Neural progenitor cell (in vitro differentiated cells): ENCODE measurements around the gene NETO2. TPM values are rescaled to one million over a fixed set of nuclear protein-coding genes. Genes with fewer than 3 reads are reported as not detected.
A peak's percentile ranks its signal among the peaks of the same experiment; 100 is the strongest.

Experiments
- DNase-seq: peaks from one replicate; pipeline ENCODE4 v3.0.0-alpha.2; 2016; ENCODE audit warnings: low spot score
- H2AFZ ChIP-seq: fragments of 200-600 bp; sonication (generic); replicated peaks from 2 replicates; pipeline ENCODE4 v1.6.1; 2016; ENCODE audit warnings: antibody characterized with exemption
- H3F3A ChIP-seq: fragments of 200-600 bp; sonication (generic); 2 replicates; pipeline ENCODE4 v1.6.1; 2016; ENCODE audit warnings: antibody characterized with exemption, low read depth
- H3K27ac ChIP-seq: fragments of 200-600 bp; sonication (generic); 2 replicates; pipeline ENCODE4 v1.5.1; 2016; ENCODE audit warnings: mild to moderate bottlenecking
- H3K27me3 ChIP-seq: fragments of 200-600 bp; sonication (generic); 2 replicates; pipeline ENCODE4 v1.6.1; 2016; ENCODE audit warnings: mild to moderate bottlenecking, moderate library complexity
- H3K36me3 ChIP-seq: fragments of 200-600 bp; sonication (generic); 2 replicates; pipeline ENCODE4 v1.5.1; 2016
- H3K4me1 ChIP-seq: fragments of 200-600 bp; sonication (generic); 2 replicates; pipeline ENCODE4 v1.6.1; 2016; ENCODE audit warnings: mixed run types
- H3K4me2 ChIP-seq: fragments of 200-600 bp; sonication (generic); 2 replicates; pipeline ENCODE4 v1.6.1; 2016
- H3K4me3 ChIP-seq: fragments of 200-600 bp; sonication (generic); 2 replicates; pipeline ENCODE4 v1.5.1; 2016
- H3K79me2 ChIP-seq: fragments of 200-600 bp; sonication (generic); 2 replicates; pipeline ENCODE4 v1.6.1; 2016; ENCODE audit warnings: low read depth
- H3K9ac ChIP-seq: fragments of 200-600 bp; sonication (generic); 2 replicates; pipeline ENCODE4 v1.6.1; 2016
- H3K9me3 ChIP-seq: fragments of 200-600 bp; sonication (generic); 2 replicates; pipeline ENCODE4 v1.5.1; 2016; ENCODE audit warnings: low read depth
- H4K20me1 ChIP-seq: fragments of 200-600 bp; sonication (generic); 2 replicates; pipeline ENCODE4 v1.6.1; 2016; ENCODE audit warnings: low read depth
- H3K27ac Mint-ChIP-seq: 3 replicates; pipeline ENCODE4 v1.8.0; 2021; ENCODE audit warnings: mixed read lengths
- H3K27me3 Mint-ChIP-seq: 2 replicates; pipeline ENCODE4 v1.8.0; 2022; ENCODE audit warnings: low read depth, mild to moderate bottlenecking, inconsistent platforms, moderate library complexity, mixed read lengths; ENCODE audit not compliant: insufficient read depth
- H3K36me3 Mint-ChIP-seq: 3 replicates; pipeline ENCODE4 v1.8.0; 2021; ENCODE audit warnings: mixed read lengths
- H3K4me1 Mint-ChIP-seq: 3 replicates; pipeline ENCODE4 v1.8.0; 2021; ENCODE audit warnings: mixed read lengths
- H3K4me3 Mint-ChIP-seq: 3 replicates; pipeline ENCODE4 v1.8.0; 2021; ENCODE audit warnings: mild to moderate bottlenecking, moderate library complexity, mixed read lengths
- H3K9me3 Mint-ChIP-seq: 3 replicates; pipeline ENCODE4 v1.8.0; 2020; ENCODE audit warnings: mixed read lengths
- CTCF ChIP-seq: fragments of 200-600 bp; sonication (generic); IDR thresholded peaks from 2 replicates; pipeline ENCODE4 v1.5.1; 2017; ENCODE audit warnings: antibody characterized with exemption, mild to moderate bottlenecking
- EZH2 ChIP-seq: fragments of 200-600 bp; sonication (generic); IDR thresholded peaks from 2 replicates; pipeline ENCODE4 v1.6.1; 2017; ENCODE audit warnings: antibody characterized with exemption, mild to moderate bottlenecking, moderate library complexity
- EZH2phosphoT487 ChIP-seq: fragments of 200-600 bp; sonication (generic); IDR thresholded peaks from 2 replicates; pipeline ENCODE4 v1.6.1; 2017; ENCODE audit warnings: antibody characterized with exemption
- total RNA-seq: library from RNA; depleted of rRNA; stranded (reverse); fragments of >200 nt; gene quantifications from 2 replicates; pipeline ENCODE4 v1.2.3, GENCODE V29; 2015; ENCODE audit warnings: low replicate concordance

Gene NETO2
- total RNA-seq, 1 donor from 2014 or later: 32.0 TPM

GRCh38 chr16:47065766-47066688 is 77.7 kb downstream of the NETO2 start:
- H3K4me3 Mint-ChIP-seq: no peak overlapping the region
- TF ChIP-seq EZH2phosphoT487 (no peak), EZH2 (no peak), CTCF (no peak)

GRCh38 chr16:47064775-47065174 is 79.0 kb downstream of the NETO2 start:
- no peak for TF ChIP-seq EZH2
- TF ChIP-seq EZH2phosphoT487: no peak
- TF ChIP-seq CTCF: no peak
- Mint-ChIP-seq H3K27ac (no peak overlapping the region), H3K9me3 (peaks cover 20% of the 10 kb centered on the region), H3K4me1 (peaks cover 4% of the 10 kb centered on the region), H3K27me3 (peaks cover 8% of the 10 kb centered on the region), H3K4me3 (no peak overlapping the region), H3K36me3 (no peaks in the 10 kb centered on the region)
- H3K4me3 ChIP-seq: no peak overlapping the region
- DNase-seq: no peak
- H3K27me3 ChIP-seq: no peaks in the 10 kb centered on the region
- no peaks in the 10 kb centered on the region for H3K9me3 ChIP-seq
- no peaks in the 10 kb centered on the region for H3K36me3 ChIP-seq
- no peaks in the 10 kb centered on the region for H3F3A ChIP-seq
- no peaks in the 10 kb centered on the region for H3K79me2 ChIP-seq
- no peak overlapping the region for H3K27ac ChIP-seq
- H3K4me2 ChIP-seq: no peak overlapping the region
- no peaks in the 10 kb centered on the region for H4K20me1 ChIP-seq
- no peak overlapping the region for H3K9ac ChIP-seq
- H2AFZ ChIP-seq: no peak overlapping the region
- peaks cover 16% of the 10 kb centered on the region for H3K4me1 ChIP-seq

More at GRCh38 chr16:47065766-47066688, 77.7 kb downstream of the NETO2 start:
- no peaks in the 10 kb centered on the region for H3K79me2 ChIP-seq
- H3K9me3 Mint-ChIP-seq: peaks cover 22% of the 10 kb centered on the region
- H3K27me3 ChIP-seq: no peaks in the 10 kb centered on the region
- H3K27ac Mint-ChIP-seq: peak overlapping the region; percentile 68
- peak; percentile 28 for DNase-seq
- no peaks in the 10 kb centered on the region for H3K36me3 ChIP-seq
- peak overlapping the region; percentile 85 for H2AFZ ChIP-seq
- peaks cover 14% of the 10 kb centered on the region for H3K4me1 ChIP-seq
- no peak overlapping the region for H3K4me3 ChIP-seq
- no peaks in the 10 kb centered on the region for H3K36me3 Mint-ChIP-seq
- H3K4me2 ChIP-seq: peak overlapping the region; percentile 47
- no peaks in the 10 kb centered on the region for H4K20me1 ChIP-seq
- peaks cover 4% of the 10 kb centered on the region for H3K4me1 Mint-ChIP-seq
- peaks cover 7% of the 10 kb centered on the region for H3K27me3 Mint-ChIP-seq
- no peak overlapping the region for H3K27ac ChIP-seq
- no peaks in the 10 kb centered on the region for H3K9me3 ChIP-seq
- H3K9ac ChIP-seq: no peak overlapping the region
- no peaks in the 10 kb centered on the region for H3F3A ChIP-seq

GRCh38 chr16:47063011-47063724 is 80.6 kb downstream of the NETO2 start:
- no peaks in the 10 kb centered on the region for H3K27me3 ChIP-seq

More at GRCh38 chr16:47063011-47063724, 80.6 kb downstream of the NETO2 start:
- Histone ChIP-seq H3K27ac (no peak overlapping the region), H3K4me3 (no peak overlapping the region), H3K9ac (no peak overlapping the region), H3K79me2 (no peaks in the 10 kb centered on the region), H3K36me3 (no peaks in the 10 kb centered on the region), H4K20me1 (no peaks in the 10 kb centered on the region), H2AFZ (no peak overlapping the region), H3K4me2 (no peak overlapping the region), H3K4me1 (peaks cover 16% of the 10 kb centered on the region), H3F3A (no peaks in the 10 kb centered on the region), H3K9me3 (no peaks in the 10 kb centered on the region)
- DNase-seq: no peak
- Mint-ChIP-seq H3K4me3 (no peak overlapping the region), H3K27me3 (peaks cover 7% of the 10 kb centered on the region), H3K9me3 (peaks cover 20% of the 10 kb centered on the region), H3K27ac (no peak overlapping the region), H3K36me3 (no peaks in the 10 kb centered on the region), H3K4me1 (peaks cover 4% of the 10 kb centered on the region)
- TF ChIP-seq EZH2phosphoT487: no peak
- no peak for TF ChIP-seq EZH2
- TF ChIP-seq CTCF: no peak
